Fibroblast of skin of right biceps (primary cell): ENCODE data around the gene PDCL3.

ENCODE experiments used
- DNase-seq: peaks from one replicate; pipeline ENCODE4 v3.0.0-alpha.2; 2013

Gene PDCL3

DNA sequence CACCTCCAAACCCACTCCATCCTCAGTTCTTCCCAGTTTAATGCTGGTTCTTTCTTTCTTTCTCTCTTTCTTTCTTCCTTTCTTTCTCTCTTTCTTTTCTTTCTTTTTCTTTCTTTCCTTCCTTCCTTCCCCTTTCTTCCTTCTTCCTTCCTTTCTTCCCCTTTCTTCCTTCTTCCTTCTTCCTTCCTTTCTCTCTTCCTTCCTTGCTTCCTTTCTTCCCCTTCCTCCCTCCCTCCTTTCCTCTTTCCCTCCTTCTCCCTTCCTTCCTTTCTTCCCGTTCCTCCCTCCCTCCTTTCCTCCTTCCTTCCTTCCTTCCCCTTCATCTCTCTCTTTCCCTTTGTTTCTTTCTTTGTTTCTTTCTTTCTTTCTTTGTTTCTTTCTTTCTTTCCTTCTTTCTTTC is 50.9 kb downstream of the PDCL3 start:
- no peak for DNase-seq

GRCh38 chr2:100614455-100615000 is 51.7 kb downstream of the PDCL3 start:
- no peak for DNase-seq

- no peak for DNase-seq
Measured at GRCh38 chr2:100615471-100615870, 52.7 kb downstream of the PDCL3 start.

GRCh38 chr2:100615886-100616285 is 53.1 kb downstream of the PDCL3 start:
- no peak for DNase-seq

- no peak for DNase-seq
Measured at GRCh38 chr2:100616841-100617390, 54.1 kb downstream of the PDCL3 start.

DNA sequence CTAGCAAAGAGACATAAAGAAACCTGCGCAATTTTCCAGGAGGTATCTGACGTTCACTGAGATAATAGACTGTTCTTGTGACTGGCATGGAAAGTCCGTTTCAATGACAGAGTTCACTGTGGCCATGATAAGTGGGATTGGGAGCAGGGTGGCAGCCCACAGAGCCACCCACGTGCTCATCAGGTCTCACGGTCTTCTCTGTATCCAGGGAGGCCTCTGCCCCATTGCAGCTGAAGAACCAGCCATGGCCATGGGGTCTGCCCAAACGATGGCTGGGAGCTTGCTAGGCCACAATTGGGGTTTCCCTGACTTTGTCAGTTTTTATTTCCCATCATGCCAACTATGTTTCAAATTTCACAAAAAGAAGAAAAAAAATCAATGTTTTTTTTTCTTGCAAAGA is 57.2 kb downstream of the PDCL3 start:
- no peak for DNase-seq

DNA sequence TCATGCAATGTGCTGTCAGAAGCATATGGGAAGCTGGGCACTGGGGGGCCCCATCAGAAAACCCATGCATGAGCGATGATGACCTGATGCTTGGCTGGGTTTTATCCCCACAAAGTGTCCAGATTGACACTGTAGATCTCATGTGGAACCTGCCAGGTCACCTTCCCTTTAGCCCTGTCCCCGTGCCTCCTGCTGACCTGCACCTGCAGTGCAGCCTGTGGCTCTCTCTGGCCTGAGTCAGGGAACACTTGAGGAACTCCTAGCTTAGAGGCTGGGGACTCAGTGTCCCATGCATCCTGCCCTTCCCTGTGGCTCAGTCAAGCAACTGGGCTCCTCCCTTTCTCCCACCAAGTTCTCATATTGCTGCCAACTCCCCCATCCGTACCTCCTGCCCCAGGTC is 57.7 kb downstream of the PDCL3 start:
- DNase-seq, result no peak

DNA sequence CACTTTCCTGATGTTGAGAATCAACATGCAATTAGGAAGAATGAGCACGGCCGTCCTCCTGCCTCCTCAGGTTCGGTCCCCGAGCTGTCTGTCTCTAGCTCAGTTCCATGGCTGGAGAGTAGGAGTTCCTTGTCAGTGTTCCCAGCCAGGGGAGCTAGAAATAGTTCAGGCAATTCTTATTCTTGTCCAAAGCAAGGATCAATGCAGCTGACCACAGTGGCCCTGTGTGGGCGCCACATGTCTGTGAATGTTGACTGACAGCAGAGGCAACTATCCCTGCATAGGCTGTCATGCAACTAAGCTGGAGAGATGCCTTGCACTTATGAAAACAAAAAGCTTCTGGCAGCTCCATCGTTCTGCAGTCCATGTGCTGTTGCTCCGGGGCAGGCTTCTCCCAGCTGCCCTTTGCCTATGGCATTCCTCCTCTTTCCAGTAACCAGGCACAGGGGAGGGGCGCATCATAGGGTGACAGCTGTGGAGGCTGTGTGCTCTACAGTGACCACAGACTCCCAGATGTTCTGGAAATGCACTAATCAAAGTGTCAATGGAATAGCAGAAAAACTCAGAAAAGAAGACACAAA is 58.7 kb downstream of the PDCL3 start:
- DNase-seq, result no peak

GRCh38 chr2:100623033-100623715 is 60.4 kb downstream of the PDCL3 start:
- DNase-seq, result no peak

- no peak for DNase-seq
Measured at GRCh38 chr2:100623930-100624329, 61.1 kb downstream of the PDCL3 start.

- DNase-seq, result no peak
Measured at GRCh38 chr2:100624536-100624935, 61.7 kb downstream of the PDCL3 start.

GRCh38 chr2:100625717-100626116 is 62.9 kb downstream of the PDCL3 start:
- peak; percentile 5 for DNase-seq
